Ectodermal cell (in vitro differentiated cells): ENCODE measurements around the gene NUMB.

Source experiments
- H3K27ac ChIP-seq: 2 replicates; pipeline ENCODE4 v1.7.0; 2013; ENCODE audit warnings: mild to moderate bottlenecking, low read depth, low read length; ENCODE audit not compliant: insufficient read depth, poor library complexity, severe bottlenecking
- H3K27me3 ChIP-seq: 2 replicates; pipeline ENCODE4 v1.7.0; 2013; ENCODE audit warnings: mild to moderate bottlenecking, low read length; ENCODE audit not compliant: insufficient read depth, control insufficient read depth, poor library complexity, severe bottlenecking
- H3K36me3 ChIP-seq: one replicate; pipeline ENCODE4 v1.7.0; 2013; ENCODE audit warnings: low read length; ENCODE audit not compliant: control insufficient read depth, insufficient read depth
- H3K4me1 ChIP-seq: one replicate; pipeline ENCODE4 v1.7.0; 2013; ENCODE audit warnings: low read length; ENCODE audit not compliant: control insufficient read depth, insufficient read depth
- H3K4me3 ChIP-seq: 2 replicates; pipeline ENCODE4 v1.7.0; 2013; ENCODE audit warnings: low read depth, low read length, control low read depth; ENCODE audit not compliant: insufficient read depth
- H3K9me3 ChIP-seq: 2 replicates; pipeline ENCODE4 v1.7.0; 2013; ENCODE audit warnings: mild to moderate bottlenecking, low read length, moderate library complexity; ENCODE audit not compliant: control insufficient read depth
- WGBS, 2 experiments: methylation state at CpG; one replicate each; pipeline ENCODE4 v1.1.7; 2013; ENCODE audit warnings: missing lambda C conversion rate in 2 of 2; 5-methylcytosine and 5-hydroxymethylcytosine counted together

Gene NUMB

DNA sequence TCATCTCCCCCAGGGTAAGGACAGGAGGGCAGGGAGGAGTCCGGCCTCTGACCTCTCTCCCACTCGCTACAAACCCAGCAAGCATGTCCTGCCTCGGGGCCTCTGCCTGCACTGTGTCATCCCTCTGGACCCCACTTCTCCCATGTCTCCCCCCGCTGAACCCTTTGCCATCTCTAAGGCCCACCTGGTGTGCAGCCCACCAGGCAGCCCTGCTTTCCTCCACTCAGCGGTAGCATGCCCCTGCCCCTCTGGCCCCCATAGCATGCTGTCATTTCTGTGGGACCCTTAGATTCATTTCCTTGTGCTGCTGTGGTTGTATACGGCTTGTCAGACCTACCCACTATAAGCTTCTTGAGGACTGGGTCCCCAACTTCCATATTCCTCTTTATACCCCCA is 203.3 kb downstream of the NUMB start:
- Histone ChIP-seq H3K27ac (no peak overlapping the region), H3K36me3 (peaks cover 22% of the 10 kb centered on the region), H3K27me3 (no peaks in the 10 kb centered on the region), H3K4me3 (no peak overlapping the region), H3K4me1 (no peaks in the 10 kb centered on the region), H3K9me3 (no peaks in the 10 kb centered on the region)
- 95% methylated on average over 6 of the region's 6 CpGs for WGBS, 2 experiments

DNA sequence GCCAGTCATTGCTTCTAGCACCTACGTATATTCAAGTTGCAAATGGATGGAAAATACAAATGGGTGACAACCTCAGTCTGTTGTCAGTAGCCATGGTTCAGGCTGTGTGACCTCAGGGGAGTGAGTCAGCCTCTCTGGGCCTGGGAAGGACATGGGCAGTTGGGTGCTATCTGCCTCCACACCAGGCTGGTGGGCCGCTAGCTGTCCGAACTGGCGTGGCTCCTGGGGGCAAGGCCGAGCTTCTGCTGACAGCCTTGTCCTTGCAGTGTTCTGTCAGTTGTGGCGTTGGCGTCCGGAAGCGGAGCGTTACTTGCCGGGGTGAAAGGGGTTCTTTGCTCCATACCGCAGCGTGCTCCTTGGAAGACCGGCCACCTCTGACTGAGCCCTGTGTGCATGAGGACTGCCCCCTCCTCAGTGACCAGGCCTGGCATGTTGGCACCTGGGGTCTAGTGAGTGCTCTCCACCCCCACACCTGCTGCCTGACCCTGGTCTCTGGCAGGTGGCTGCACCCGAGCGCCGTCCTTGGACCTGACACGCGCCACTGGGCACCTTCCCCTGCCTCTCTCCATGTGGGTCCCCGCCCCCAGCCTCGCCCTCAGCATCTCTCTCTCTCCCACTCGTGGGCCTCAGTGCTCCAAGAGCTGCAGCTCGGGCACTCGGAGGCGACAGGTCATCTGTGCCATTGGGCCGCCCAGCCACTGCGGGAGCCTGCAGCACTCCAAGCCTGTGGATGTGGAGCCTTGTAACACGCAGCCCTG is 203.9 kb downstream of the NUMB start:
- Histone ChIP-seq H3K36me3 (peaks cover 22% of the 10 kb centered on the region), H3K9me3 (no peaks in the 10 kb centered on the region), H3K4me1 (no peaks in the 10 kb centered on the region), H3K4me3 (no peak overlapping the region), H3K27me3 (no peaks in the 10 kb centered on the region), H3K27ac (no peak overlapping the region)
- WGBS, 2 experiments: 92 to 94% methylated on average over 28 of the region's 28 CpGs

DNA sequence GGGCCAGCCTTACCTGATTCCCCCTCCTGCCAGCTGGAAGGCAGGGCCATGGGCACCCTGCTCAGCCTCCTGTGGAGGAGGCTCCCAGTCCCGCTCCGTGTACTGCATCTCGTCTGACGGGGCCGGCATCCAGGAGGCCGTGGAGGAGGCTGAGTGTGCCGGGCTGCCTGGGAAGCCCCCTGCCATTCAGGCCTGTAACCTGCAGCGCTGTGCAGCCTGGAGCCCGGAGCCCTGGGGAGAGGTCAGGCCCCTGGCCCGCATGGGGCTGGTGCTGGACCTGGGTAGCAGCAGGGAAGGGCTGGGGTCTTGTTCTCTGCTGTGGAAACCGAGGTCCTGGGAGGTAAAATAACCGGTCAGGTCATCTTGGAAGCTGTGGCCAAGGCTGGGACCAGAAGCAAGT is 204.6 kb downstream of the NUMB start:
- no peaks in the 10 kb centered on the region for H3K9me3 ChIP-seq
- peaks cover 22% of the 10 kb centered on the region for H3K36me3 ChIP-seq
- no peaks in the 10 kb centered on the region for H3K27me3 ChIP-seq
- 95% methylated on average over 12 of the region's 12 CpGs for WGBS, 2 experiments
- no peak overlapping the region for H3K27ac ChIP-seq
- H3K4me3 ChIP-seq: no peak overlapping the region
- H3K4me1 ChIP-seq: no peaks in the 10 kb centered on the region

DNA sequence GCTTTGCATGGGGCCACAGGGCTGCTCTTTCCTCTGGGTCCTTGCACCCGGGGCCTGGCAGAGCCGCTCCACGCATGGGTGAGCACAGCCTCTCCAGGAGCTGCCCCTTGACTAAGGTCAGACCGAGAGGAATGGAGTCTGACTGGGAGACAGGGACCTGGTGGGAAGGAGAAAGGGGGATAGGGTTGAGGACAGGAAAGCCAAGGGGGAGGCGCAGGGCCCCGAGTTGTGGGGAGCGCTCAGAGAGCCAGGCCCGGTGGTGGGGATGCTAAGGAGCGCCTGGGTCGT is 205.1 kb downstream of the NUMB start:
- Histone ChIP-seq H3K4me3 (no peak overlapping the region), H3K27me3 (no peaks in the 10 kb centered on the region), H3K9me3 (no peaks in the 10 kb centered on the region), H3K4me1 (no peaks in the 10 kb centered on the region), H3K27ac (no peak overlapping the region), H3K36me3 (peaks cover 22% of the 10 kb centered on the region)
- WGBS, 2 experiments: 95% methylated on average over 10 of the region's 10 CpGs

DNA sequence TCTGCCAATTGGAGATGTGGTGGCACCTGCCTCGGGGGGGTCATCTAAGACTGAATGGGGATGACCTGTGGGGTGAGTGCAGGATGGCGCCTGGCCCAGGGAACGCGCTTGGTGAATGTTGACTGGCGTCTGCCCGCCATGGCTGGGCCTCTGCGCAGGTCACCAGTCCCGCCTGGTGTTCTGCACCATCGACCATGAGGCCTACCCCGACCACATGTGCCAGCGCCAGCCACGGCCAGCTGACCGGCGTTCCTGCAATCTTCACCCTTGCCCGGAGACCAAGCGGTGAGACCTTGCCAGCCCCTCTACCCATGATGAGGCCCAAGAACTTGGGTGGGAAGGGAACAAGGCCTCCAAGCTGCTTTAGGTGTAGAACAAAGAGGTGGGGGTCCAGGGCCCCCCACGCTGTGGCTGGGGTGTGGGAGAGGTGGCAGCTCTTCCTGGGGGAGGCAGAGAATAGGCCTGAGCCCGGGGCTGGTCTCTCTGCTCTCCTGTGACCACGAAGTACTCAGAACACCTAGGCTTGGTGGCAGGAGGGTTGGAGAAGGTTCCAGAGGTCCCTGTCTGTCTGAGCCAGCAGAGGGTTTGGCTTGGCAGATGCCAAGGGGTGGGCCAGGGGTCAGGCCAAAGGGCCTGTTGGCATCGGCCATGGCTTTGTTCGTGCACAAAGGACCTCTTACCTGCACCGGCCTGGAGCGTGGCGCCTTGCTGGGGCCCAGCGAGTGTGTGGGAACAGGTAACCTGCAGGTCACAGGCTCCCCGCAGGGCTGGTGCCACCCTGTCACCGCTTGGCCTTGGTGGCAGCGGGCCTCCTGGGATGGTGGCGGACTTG is 205.6 kb downstream of the NUMB start:
- H3K4me1 ChIP-seq: no peaks in the 10 kb centered on the region
- no peak overlapping the region for H3K27ac ChIP-seq
- H3K36me3 ChIP-seq: peaks cover 22% of the 10 kb centered on the region
- no peaks in the 10 kb centered on the region for H3K9me3 ChIP-seq
- 93% methylated on average over 29 of the region's 29 CpGs for WGBS, 2 experiments
- H3K27me3 ChIP-seq: no peaks in the 10 kb centered on the region
- no peak overlapping the region for H3K4me3 ChIP-seq

DNA sequence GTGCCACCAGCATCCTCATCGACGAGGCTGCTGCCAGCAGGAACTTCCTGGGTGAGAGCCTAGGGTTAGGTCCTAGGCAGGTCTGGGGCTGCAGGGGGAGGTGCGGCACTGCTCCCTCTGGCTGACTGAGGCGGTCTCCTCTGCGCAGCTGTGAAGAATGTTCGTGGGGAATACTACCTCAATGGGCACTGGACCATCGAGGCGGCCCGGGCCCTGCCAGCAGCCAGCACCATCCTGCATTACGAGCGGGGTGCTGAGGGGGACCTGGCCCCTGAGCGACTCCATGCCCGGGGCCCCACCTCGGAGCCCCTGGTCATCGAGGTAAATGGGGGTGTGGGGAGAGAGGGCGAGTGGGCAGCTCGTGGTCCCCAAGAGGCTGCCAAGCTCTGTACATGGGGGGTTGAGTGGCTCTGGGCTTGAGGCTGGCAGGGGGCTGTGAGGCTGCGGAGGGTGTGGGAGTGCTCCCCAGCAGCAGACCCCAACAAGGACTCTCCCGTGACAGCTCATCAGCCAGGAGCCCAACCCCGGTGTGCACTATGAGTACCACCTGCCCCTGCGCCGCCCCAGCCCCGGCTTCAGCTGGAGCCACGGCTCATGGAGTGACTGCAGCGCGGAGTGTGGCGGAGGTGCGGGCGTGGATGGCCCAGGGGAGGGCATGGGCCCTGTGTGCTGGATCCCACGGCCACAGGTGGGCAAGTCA is 206.7 kb downstream of the NUMB start:
- Histone ChIP-seq H3K4me1 (no peaks in the 10 kb centered on the region), H3K4me3 (no peak overlapping the region), H3K27me3 (no peaks in the 10 kb centered on the region), H3K9me3 (no peaks in the 10 kb centered on the region), H3K36me3 (peaks cover 22% of the 10 kb centered on the region), H3K27ac (no peak overlapping the region)
- WGBS, 2 experiments: 96 to 97% methylated on average over 30 of the region's 30 CpGs

DNA sequence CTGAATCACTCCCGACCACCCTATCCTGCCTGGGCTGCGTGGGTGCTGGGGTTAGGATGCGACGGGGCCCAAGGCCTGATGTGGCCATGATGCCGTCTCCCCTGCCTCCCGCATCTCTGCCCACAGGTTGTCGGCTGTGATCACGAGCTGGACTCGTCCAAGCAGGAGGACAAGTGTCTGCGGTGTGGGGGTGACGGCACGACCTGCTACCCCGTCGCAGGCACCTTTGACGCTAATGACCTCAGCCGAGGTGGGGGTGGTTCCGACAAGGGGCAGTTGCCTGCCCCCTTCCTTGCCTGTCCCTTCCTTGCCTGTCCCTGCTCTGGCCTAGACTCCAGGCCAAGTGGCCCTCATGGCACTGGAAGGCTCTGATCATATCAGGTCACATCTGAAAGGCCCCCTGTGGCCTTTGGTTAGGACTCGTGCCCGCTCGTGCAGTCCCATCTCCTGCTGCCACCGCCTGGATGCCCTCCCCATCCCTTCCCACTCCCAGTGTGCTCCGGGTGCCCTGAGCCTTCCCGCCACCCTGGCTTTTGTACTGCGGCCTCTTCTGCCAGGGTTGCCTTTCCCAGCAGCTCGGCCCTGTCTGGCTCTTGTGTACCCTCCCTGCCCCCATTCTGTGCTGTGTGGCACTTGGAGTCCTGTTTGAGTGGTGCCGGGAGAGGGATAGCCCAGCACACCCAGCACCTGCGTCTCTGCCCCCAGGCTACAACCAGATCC is 207.4 kb downstream of the NUMB start:
- Histone ChIP-seq H3K36me3 (peaks cover 21% of the 10 kb centered on the region), H3K4me3 (no peak overlapping the region), H3K4me1 (no peaks in the 10 kb centered on the region), H3K9me3 (no peaks in the 10 kb centered on the region), H3K27ac (no peak overlapping the region), H3K27me3 (no peaks in the 10 kb centered on the region)
- 94% methylated on average over 27 of the region's 27 CpGs for WGBS, 2 experiments

DNA sequence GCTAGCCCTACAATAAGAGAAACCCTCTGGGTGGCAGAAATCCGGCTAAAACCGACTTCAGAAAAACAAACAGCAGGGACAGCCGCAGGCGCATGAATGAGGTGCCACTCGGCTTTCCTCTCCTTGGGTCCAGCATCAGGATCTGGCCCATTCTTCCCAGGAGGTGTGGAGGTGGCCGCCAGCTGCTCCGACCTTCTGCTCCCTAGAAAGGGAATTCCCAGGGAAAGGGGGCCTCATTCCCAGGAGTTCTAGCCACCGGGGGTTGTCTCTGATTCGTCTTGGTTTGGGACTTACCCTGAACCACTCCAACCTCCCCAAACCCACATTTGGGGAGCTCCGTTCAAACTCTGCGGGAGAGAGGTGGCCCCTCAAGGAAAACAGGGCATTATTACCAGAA is 208.0 kb downstream of the NUMB start:
- Histone ChIP-seq H3K4me1 (no peaks in the 10 kb centered on the region), H3K36me3 (peaks cover 15% of the 10 kb centered on the region), H3K27ac (no peak overlapping the region), H3K27me3 (no peaks in the 10 kb centered on the region), H3K9me3 (no peaks in the 10 kb centered on the region), H3K4me3 (no peak overlapping the region)
- WGBS, 2 experiments: 91 to 92% methylated on average over 11 of the region's 11 CpGs

DNA sequence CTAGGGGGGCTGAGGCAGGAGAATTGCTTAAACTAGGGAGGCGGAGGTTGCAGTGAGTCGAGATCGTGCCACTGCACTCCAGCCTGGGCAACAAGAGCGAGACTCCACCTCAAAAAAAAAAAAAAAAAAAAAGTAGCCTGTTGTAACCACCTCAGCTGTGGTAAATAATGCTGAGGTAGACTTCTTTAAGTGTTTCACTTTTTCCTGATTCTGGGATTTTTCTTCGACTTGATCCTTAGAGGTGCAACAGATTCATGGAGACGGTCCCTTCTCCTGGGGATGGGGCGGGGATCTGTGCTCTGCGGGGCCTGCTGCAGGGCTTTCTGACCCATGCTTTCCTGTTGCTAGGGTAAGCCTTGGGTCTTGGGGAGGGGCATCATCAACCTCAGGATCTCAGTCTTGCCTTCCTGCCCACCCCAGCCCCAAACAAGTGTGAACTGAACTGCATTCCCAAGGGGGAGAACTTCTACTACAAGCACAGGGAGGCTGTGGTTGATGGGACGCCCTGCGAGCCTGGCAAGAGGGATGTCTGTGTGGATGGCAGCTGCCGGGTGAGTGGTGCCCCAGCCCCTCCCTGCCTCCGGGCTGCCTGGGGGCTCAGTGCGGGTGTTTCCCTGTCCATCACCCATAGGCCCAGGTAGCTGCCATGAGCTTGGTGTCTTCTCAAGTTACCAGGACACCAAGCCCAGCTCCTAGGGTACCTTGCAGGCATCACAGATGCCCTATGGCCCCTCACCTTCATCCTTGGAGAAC is 208.6 kb downstream of the NUMB start:
- Histone ChIP-seq H3K9me3 (no peaks in the 10 kb centered on the region), H3K27me3 (no peaks in the 10 kb centered on the region), H3K27ac (no peak overlapping the region), H3K4me3 (no peak overlapping the region), H3K36me3 (peaks cover 10% of the 10 kb centered on the region), H3K4me1 (no peaks in the 10 kb centered on the region)
- WGBS, 2 experiments: 87 to 93% methylated on average over 13 of the region's 13 CpGs
